Endothelial cell of umbilical vein (primary cell): ENCODE data around the gene POLR2L. TPM values are rescaled to one million over a fixed set of nuclear protein-coding genes. Genes with fewer than 3 reads are reported as not detected.
A peak's percentile ranks its signal among the peaks of the same experiment; 100 is the strongest.

Experiments used
- BruUV-seq: library from RNA; stranded (reverse); fragments of 400-500 nt; replicated peaks from 2 replicates; lab custom pipeline; 2021; lab: Mats Ljungman, UMichigan
- CTCF ChIA-PET: fragments of 300-600, 350-600 bp; sonication (Branson Sonifier 250); formaldehyde crosslinking; loops from one replicate; lab custom pipeline; 2021; ENCODE audit warnings: antibody characterized with exemption, inconsistent platforms; lab: Charles Lee
- POLR2A ChIA-PET: fragments of 300-600, 350-600 bp; sonication (Branson Sonifier 250); formaldehyde crosslinking; loops from one replicate; lab custom pipeline; 2021; ENCODE audit warnings: antibody characterized with exemption, inconsistent platforms; lab: Charles Lee
- DNase-seq: peaks from one replicate; pipeline ENCODE4 v3.0.0-alpha.2; 2011; ENCODE audit warnings: low read depth, low spot score
- FAIRE-seq: peaks from 2 replicates; lab custom pipeline; 2011; peaks lifted over from hg19 to GRCh38; lab: Jason Lieb, UNC
- H2AFZ ChIP-seq: 2 replicates; pipeline ENCODE4 v1.6.0; 2012; ENCODE audit warnings: low read depth, low read length, control low read depth, inconsistent platforms
- H3K27ac ChIP-seq: 2 replicates; pipeline ENCODE4 v1.5.1; 2011; ENCODE audit warnings: low read depth, mild to moderate bottlenecking, control low read depth, low read length, moderate library complexity; ENCODE audit not compliant: insufficient read depth
- H3K27me3 ChIP-seq, 2 experiments: 2 replicates each; pipeline versions ENCODE4 v1.6.0 to v1.6.1; 2011; ENCODE audit warnings: low read length in 2 of 2, mixed read lengths in 1 of 2; ENCODE audit not compliant: control insufficient read depth in 2 of 2, insufficient read depth in 2 of 2
- H3K36me3 ChIP-seq, 2 experiments: 2 replicates in 1 of 2; 3 replicates in 1 of 2; pipeline ENCODE4 v1.5.1; 2011; ENCODE audit warnings: low read length in 2 of 2, mild to moderate bottlenecking in 1 of 2, moderate library complexity in 1 of 2; ENCODE audit not compliant: control insufficient read depth in 2 of 2, insufficient read depth in 2 of 2; ENCODE audit errors: extremely low read depth in 1 of 2
- H3K4me1 ChIP-seq: 3 replicates; pipeline ENCODE4 v1.5.1; 2011; ENCODE audit warnings: mild to moderate bottlenecking, low read length; ENCODE audit not compliant: control insufficient read depth, insufficient read depth; ENCODE audit errors: extremely low read depth
- H3K4me2 ChIP-seq: 2 replicates; pipeline ENCODE4 v1.6.1; 2011; ENCODE audit warnings: low read length, control low read depth, mixed read lengths; ENCODE audit not compliant: insufficient read depth
- H3K4me3 ChIP-seq, 3 experiments: fragments of 200-600 bp in 1 of 3; sonication (generic), shearing (Covaris generic) in 1 of 3; replicated peaks in 1 of 3; 2 replicates each; pipeline ENCODE4 v1.5.1; 2011 to 2016; ENCODE audit warnings: control low read depth in 3 of 3, low read length in 3 of 3, mild to moderate bottlenecking in 2 of 3, inconsistent platforms in 1 of 3, low read depth in 1 of 3, moderate library complexity in 1 of 3; ENCODE audit not compliant: insufficient read depth in 1 of 3
- H3K79me2 ChIP-seq: 2 replicates; pipeline ENCODE4 v1.6.0; 2012; ENCODE audit warnings: low read length, inconsistent platforms; ENCODE audit not compliant: control insufficient read depth, insufficient read depth
- H3K9ac ChIP-seq: replicated peaks from 2 replicates; pipeline ENCODE3; 2011; ENCODE audit warnings: low read length, control low read depth; ENCODE audit not compliant: insufficient read depth; ENCODE audit errors: extremely low read depth
- H3K9me1 ChIP-seq: replicated peaks from 3 replicates; pipeline ENCODE4 v1.6.0; 2011; ENCODE audit warnings: mild to moderate bottlenecking, low read length; ENCODE audit not compliant: control insufficient read depth, insufficient read depth; ENCODE audit errors: extremely low read depth
- H3K9me3 ChIP-seq: replicated peaks from 2 replicates; pipeline ENCODE4 v1.5.1; 2012; ENCODE audit warnings: low read length, inconsistent platforms; ENCODE audit not compliant: control insufficient read depth, insufficient read depth
- H4K20me1 ChIP-seq: replicated peaks from 2 replicates; pipeline ENCODE3; 2011; ENCODE audit warnings: mild to moderate bottlenecking, low read length; ENCODE audit not compliant: control insufficient read depth, insufficient read depth; ENCODE audit errors: extremely low read depth
- EZH2 ChIP-seq: IDR thresholded peaks from 2 replicates; pipeline ENCODE4 v1.6.1; 2012; ENCODE audit warnings: borderline replicate concordance, low read depth, mild to moderate bottlenecking, moderate library complexity, low read length, inconsistent platforms; ENCODE audit not compliant: severe bottlenecking
- FOS ChIP-seq: IDR thresholded peaks from 2 replicates; pipeline ENCODE4 v1.6.1; 2011; ENCODE audit warnings: mild to moderate bottlenecking, low read length, moderate library complexity, borderline replicate concordance; ENCODE audit not compliant: insufficient read depth
- GATA2 ChIP-seq: IDR thresholded peaks from 2 replicates; pipeline ENCODE4 v1.7.0; 2011; ENCODE audit warnings: low read depth, mild to moderate bottlenecking, moderate library complexity, mixed read lengths, low read length; ENCODE audit not compliant: insufficient read length, insufficient read depth
- JUN ChIP-seq: IDR thresholded peaks from 2 replicates; pipeline ENCODE4 v1.6.1; 2011; ENCODE audit warnings: borderline replicate concordance, low read depth; ENCODE audit not compliant: insufficient read length, insufficient read depth
- MYC ChIP-seq: IDR thresholded peaks from one replicate; pipeline ENCODE4 v1.6.1; 2011; ENCODE audit warnings: mild to moderate bottlenecking, low read depth, low read length
- POLR2A ChIP-seq: IDR thresholded peaks from 2 replicates; pipeline ENCODE4 v1.6.1; 2012; ENCODE audit warnings: low read depth, mild to moderate bottlenecking, control low read depth, low read length
- POLR2AphosphoS5 ChIP-seq: IDR thresholded peaks from 2 replicates; pipeline ENCODE4 v1.6.1; 2012; ENCODE audit warnings: low read depth, mild to moderate bottlenecking, control low read depth, low read length, moderate library complexity; ENCODE audit not compliant: insufficient read depth
- dilution Hi-C: fragments of 300-500 bp; cut with MboI; formaldehyde crosslinking; loops from one replicate; pipeline ENCODE4 v1.15.0; 2019; ENCODE audit warnings: low sequenced_read_pairs; ENCODE audit not compliant: extremely low pct_ligation_motif_present
- intact Hi-C: fragments of 100-400 bp; cut with micrococcal nuclease; formaldehyde crosslinking; loops from one replicate; pipeline ENCODE4 v1.10.0; 2022
- polyA plus RNA-seq, 4 experiments: library from polyadenylated mRNA; depleted of rRNA in 3 of 4; stranded (reverse) in 3 of 4; unstranded in 1 of 4; fragments of >200 nt; gene quantifications; 2 replicates each; pipeline versions ENCODE4 v1.2.1 to v1.2.3, GENCODE V29; 2011 to 2012; ENCODE audit warnings: missing spikeins in 1 of 4
- total RNA-seq: library from RNA; stranded (reverse); gene quantifications from 2 replicates; pipeline ENCODE4 v1.2.3, GENCODE V29; 2021
- TF ChIP-seq, protein P1 (sequence below): IDR thresholded peaks from 2 replicates; pipeline ENCODE4 v1.6.1; 2011; ENCODE audit not compliant: insufficient read depth, insufficient read length
- TF ChIP-seq, protein P2 (sequence below), 2 donors: IDR thresholded peaks; 1 replicate in 1 of 2; 2 replicates in 1 of 2; pipeline ENCODE4 v1.5.1; 2011; ENCODE audit warnings: low read length in 2 of 2, mild to moderate bottlenecking in 2 of 2, moderate library complexity in 2 of 2, control low read depth in 1 of 2, inconsistent platforms in 1 of 2, low read depth in 1 of 2; ENCODE audit not compliant: insufficient read depth in 1 of 2; ENCODE audit errors: extremely low read depth in 1 of 2

POLR2L gene
- total and polyA plus RNA-seq, 2 donors (not counting 3 experiments of a cell fraction or from before 2014, with no cell fraction given), result 146 to 259 TPM

DNA sequence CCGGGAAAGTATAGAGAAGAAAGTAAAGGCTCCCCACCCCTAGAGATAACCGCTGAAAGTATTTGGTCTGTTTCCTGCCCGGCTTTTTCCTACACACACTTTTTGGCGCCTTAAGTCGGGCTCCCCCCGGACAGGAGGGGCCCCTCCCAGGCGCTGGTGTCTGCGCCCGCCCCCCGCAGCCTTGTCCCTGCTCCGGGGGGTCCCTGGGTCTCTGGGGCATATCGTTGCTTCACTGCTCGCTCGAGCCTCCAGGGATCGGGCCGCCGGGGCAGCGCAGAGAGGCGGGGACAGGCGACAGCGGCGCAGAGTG, 15.5 kb downstream of the POLR2L start:
- BruUV-seq, result no TSS peak
- dilution Hi-C loops (no loop called here), intact Hi-C loops (no loop called here)
- Histone ChIP-seq H3K79me2 (peaks cover 4% of the 10 kb centered on the region), H4K20me1 (no peaks in the 10 kb centered on the region), H3K9me1 (no peaks in the 10 kb centered on the region), H3K9me3 (no peaks in the 10 kb centered on the region), H3K36me3 (peaks cover 4 to 13% of the 10 kb centered on the region in 2 experiments), H3K9ac (no peak overlapping the region), H3K4me1 (peaks cover 34% of the 10 kb centered on the region), H3K4me2 (peak overlapping the region; percentile 37), H3K27ac (no peak overlapping the region), H3K27me3 (no peaks in the 10 kb centered on the region), H2AFZ (peak overlapping the region; percentile 52), H3K4me3 (peak overlapping the region; percentile 2 to 23 (median 19))
- FAIRE-seq (no peak), DNase-seq (no peak)
- ChIA-PET CTCF (no interaction called here), POLR2A (no interaction called here)
- TF ChIP-seq POLR2AphosphoS5 (no peak), FOS (no peak), GATA2 (no peak)

DNA sequence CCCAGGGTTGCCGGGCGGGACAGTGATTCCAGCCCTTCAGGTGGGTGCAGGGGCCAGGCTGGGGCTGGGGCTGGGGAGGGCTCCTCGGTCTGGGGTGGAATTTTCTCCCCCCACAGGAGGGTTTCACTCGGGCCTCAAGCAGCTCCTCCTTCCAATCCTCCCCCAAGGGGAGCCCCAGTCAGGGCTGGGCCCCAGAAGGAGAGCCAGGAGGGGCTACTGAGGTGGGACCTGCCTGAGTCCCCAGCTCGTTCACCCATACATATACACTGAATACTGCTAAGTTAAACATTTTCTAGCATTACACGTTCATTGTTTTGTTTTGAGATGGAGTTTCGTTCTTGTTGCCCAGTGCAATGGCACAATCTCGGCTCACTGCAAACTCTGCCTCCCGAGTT, 16.1 kb downstream of the POLR2L start:
- no peak overlapping the region for H3K4me2 ChIP-seq
- peak; percentile 44 for FAIRE-seq
- peaks cover 8% of the 10 kb centered on the region for H3K79me2 ChIP-seq
- H3K4me3 ChIP-seq, result no peak overlapping the region
- no peak for DNase-seq
- H3K9me3 ChIP-seq, result no peaks in the 10 kb centered on the region
- no peaks in the 10 kb centered on the region for H3K27me3 ChIP-seq
- TF ChIP-seq JUN (no peak), EZH2 (no peak), POLR2AphosphoS5 (no peak), POLR2A (no peak), MYC (no peak), FOS (no peak), GATA2 (no peak)
- TF ChIP-seq, protein P1, sequence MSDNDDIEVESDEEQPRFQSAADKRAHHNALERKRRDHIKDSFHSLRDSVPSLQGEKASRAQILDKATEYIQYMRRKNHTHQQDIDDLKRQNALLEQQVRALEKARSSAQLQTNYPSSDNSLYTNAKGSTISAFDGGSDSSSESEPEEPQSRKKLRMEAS, result no peak
- TF ChIP-seq, protein P2, sequence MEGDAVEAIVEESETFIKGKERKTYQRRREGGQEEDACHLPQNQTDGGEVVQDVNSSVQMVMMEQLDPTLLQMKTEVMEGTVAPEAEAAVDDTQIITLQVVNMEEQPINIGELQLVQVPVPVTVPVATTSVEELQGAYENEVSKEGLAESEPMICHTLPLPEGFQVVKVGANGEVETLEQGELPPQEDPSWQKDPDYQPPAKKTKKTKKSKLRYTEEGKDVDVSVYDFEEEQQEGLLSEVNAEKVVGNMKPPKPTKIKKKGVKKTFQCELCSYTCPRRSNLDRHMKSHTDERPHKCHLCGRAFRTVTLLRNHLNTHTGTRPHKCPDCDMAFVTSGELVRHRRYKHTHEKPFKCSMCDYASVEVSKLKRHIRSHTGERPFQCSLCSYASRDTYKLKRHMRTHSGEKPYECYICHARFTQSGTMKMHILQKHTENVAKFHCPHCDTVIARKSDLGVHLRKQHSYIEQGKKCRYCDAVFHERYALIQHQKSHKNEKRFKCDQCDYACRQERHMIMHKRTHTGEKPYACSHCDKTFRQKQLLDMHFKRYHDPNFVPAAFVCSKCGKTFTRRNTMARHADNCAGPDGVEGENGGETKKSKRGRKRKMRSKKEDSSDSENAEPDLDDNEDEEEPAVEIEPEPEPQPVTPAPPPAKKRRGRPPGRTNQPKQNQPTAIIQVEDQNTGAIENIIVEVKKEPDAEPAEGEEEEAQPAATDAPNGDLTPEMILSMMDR (IDR thresholded peaks at IDR 0.05; ENCODE audit: extremely low read depth in 1 of 2, insufficient read depth in 1 of 2, low read depth in 1 of 2, low read length in 2 of 2), result no peak
- CTCF ChIA-PET, result no interaction called here
- H3K36me3 ChIP-seq, result peaks cover 4 to 17% of the 10 kb centered on the region in 2 experiments
- H2AFZ ChIP-seq, result no peak overlapping the region
- H3K9me1 ChIP-seq, result no peaks in the 10 kb centered on the region
- no peak overlapping the region for H3K27ac ChIP-seq
- H3K4me1 ChIP-seq, result peaks cover 38% of the 10 kb centered on the region
- H4K20me1 ChIP-seq, result no peaks in the 10 kb centered on the region
- BruUV-seq, result no TSS peak
- dilution Hi-C loops (no loop called here), intact Hi-C loops (no loop called here)
- H3K9ac ChIP-seq, result no peak overlapping the region
- POLR2A ChIA-PET, result no interaction called here
